Adrenal gland (tissue), 5 donors: ENCODE results near the gene SYNPR.

Source experiments
- CTCF ChIP-seq, 6 experiments: fragments of 450-650 bp in 4 of 6; fragments of 200-600 bp in 2 of 6; sonication (generic) in 1 of 6; IDR thresholded peaks; 1 replicate in 5 of 6; 2 replicates in 1 of 6; pipeline versions ENCODE4 v1.5.1 to v1.8.0; 2016 to 2021; ENCODE audit warnings: antibody characterized with exemption in 6 of 6, mild to moderate bottlenecking in 2 of 6, moderate library complexity in 1 of 6
- POLR2A ChIP-seq, 2 donors: fragments of 450-650 bp; IDR thresholded peaks; one replicate each; pipeline ENCODE4 v1.6.1; 2017; ENCODE audit warnings: antibody characterized with exemption in 2 of 2, mild to moderate bottlenecking in 2 of 2, moderate library complexity in 1 of 2
- donor health status: DM: no; HTN: no; CAD: no.

- TF ChIP-seq CTCF (IDR thresholded peaks at IDR 0.05) (no peak), POLR2A (IDR thresholded peaks at IDR 0.05) (no peak)
These were observed 127.8 kb downstream of the SYNPR start for GRCh38 chr3:63405882-63406281.
